ENCODE data around the gene WDR81.
"Not testable (repeated sequence)": the region's sequence is repeated elsewhere in the genome, so short reads cannot be mapped to it uniquely, and the experiment has no call there.

The WDR81 gene

GRCh38 chr17:1713160-1713877 is 11.2 kb upstream of the WDR81 start:
- no peak for DNase-seq (ENCODE audit: low spot score)

DNA sequence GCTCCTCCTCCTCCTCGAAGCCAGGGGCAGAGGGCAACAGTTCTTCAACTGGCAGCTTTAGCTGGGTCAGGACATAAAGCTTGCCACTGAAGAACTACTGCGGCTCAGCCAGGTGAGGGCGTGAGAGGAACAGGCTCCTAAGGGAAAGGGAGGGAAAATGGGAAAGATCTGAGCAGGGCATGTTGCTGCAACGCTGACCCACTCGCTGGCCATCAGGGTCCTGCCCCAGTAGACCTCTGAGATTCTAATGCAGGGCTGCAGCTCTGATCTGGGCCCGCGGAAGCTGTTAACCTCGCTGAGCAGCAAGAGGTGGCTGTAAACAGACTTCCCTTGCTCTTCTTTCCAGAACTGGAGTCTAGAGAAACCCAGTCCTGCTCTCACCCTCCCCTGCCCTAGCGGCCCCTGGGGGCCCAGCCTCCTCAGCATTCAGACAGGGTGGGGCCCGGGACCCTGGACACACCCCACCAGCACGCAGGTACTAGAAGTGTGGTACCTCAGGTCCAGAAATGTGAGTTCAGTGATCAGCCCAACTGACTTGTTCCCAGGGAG is 10.6 kb upstream of the WDR81 start:
- peak; percentile 34 for DNase-seq (ENCODE audit: low spot score)

- DNase-seq (ENCODE audit: low spot score): peak; percentile 92
Observed at GRCh38 chr17:1714427-1714979, 10.0 kb upstream of the WDR81 start.

DNA sequence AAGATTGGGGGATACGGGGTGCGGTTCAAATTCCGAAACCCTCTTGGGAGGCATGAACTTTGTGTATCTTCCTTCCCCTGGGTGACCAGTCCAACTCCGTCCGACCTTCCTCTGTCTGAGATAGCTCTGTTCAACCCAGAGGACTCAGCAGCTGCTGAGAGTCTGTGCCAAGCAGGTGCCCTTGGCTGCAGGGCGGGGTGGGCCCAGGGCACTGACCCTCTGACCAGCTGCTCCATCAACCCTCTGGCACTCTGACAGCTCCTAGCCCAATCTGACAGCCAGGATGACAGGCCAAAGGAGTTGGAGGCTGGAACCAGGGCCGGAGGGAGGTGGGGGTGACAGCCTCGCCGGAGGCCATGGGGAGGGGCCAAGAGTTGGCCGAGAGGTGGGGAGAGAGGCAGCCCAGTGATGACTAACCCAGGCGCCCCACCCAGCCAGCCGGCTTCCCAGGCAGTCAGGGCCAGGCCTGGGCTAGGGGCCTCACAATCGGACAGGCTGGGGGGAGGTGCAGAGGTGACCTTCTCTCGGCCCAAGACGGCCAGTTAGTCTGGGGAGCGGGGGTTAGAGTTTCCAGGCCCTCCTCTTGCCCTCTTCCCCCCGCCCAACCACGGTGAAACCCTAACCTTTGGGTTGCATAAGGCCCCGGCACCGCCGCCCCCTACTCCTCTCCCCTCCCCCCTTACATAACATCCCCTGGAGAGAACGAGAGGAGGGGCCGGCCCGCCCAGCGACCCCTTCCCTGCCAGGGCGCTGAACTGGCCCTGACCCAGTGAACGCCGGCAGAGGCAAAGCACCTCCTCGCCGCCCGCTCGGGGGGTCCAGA is 9.3 kb upstream of the WDR81 start:
- peak; percentile 70 for DNase-seq (ENCODE audit: low spot score)

GRCh38 chr17:1715803-1716075 is 8.8 kb upstream of the WDR81 start:
- DNase-seq (ENCODE audit: low spot score): no peak

- peak; percentile 100 for DNase-seq (ENCODE audit: low spot score)
Observed at GRCh38 chr17:1716076-1716911, 8.2 kb upstream of the WDR81 start.

- DNase-seq (ENCODE audit: low spot score): peak; percentile 98
Observed at GRCh38 chr17:1716912-1717695, 7.4 kb upstream of the WDR81 start.

- no peak for DNase-seq (ENCODE audit: low spot score)
Observed at GRCh38 chr17:1718362-1719165, 5.9 kb upstream of the WDR81 start.

DNA sequence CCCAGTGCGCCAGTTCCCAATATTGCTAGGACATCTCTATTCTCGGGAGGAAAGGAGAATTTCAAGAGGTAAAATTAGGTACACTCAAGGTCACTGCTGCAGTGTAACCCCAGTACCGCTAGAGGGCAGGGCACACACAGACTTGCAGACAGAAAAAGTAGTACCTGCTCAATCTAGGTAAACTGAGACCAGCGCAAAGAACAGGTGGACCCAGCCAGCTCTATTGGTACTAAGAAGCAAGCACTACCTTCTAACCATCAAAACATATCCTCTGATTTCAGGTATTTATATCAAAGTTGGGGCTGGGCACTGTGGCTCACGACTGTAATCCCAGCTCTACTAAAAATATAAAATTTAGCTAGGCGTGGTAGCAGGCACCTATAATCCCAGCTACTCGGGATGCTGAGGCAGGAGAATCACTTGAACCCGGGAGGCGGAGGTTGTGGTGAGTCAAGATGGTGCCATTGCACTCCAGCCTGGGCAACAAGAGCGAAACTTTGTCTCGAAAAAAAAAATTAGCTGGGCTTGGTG is 3.6 kb upstream of the WDR81 start:
- DNase-seq (ENCODE audit: low spot score): no peak

- DNase-seq (ENCODE audit: low spot score): not testable (repeated sequence)
Observed at GRCh38 chr17:1722022-1722421, 2.5 kb upstream of the WDR81 start.

- no peak for DNase-seq (ENCODE audit: low spot score)
Observed at GRCh38 chr17:1724869-1725641, 551 bp downstream of the WDR81 start.

- no peak for DNase-seq (ENCODE audit: low spot score)
Observed at GRCh38 chr17:1725642-1726511, 1.4 kb downstream of the WDR81 start.

DNA sequence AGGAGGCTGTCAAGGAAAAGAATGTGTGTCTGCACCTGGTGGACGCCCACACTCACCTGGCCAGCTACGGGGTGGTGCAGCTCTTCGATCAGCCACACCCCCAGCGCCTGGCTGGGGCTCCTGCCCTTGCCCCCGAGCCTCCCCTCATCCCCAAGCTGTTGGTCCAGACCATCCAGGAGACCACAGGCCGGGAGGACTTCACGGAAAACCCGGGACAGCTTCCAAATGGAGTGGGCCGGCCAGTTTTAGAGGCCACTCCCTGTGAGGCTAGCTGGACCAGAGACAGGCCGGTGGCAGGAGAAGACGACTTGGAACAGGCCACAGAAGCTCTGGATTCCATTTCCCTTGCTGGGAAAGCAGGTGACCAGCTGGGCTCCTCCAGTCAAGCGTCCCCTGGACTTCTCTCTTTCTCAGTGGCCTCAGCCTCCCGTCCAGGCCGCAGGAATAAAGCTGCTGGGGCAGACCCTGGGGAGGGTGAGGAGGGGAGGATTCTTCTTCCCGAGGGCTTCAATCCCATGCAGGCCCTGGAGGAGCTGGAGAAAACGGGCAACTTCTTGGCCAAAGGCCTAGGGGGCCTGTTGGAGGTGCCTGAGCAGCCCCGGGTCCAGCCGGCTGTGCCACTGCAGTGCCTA is 2.2 kb downstream of the WDR81 start:
- DNase-seq (ENCODE audit: low spot score): no peak

- no peak for DNase-seq (ENCODE audit: low spot score)
Observed at GRCh38 chr17:1727258-1727789, 2.8 kb downstream of the WDR81 start.

GRCh38 chr17:1727876-1728630 is 3.5 kb downstream of the WDR81 start:
- DNase-seq (ENCODE audit: low spot score): no peak

DNA sequence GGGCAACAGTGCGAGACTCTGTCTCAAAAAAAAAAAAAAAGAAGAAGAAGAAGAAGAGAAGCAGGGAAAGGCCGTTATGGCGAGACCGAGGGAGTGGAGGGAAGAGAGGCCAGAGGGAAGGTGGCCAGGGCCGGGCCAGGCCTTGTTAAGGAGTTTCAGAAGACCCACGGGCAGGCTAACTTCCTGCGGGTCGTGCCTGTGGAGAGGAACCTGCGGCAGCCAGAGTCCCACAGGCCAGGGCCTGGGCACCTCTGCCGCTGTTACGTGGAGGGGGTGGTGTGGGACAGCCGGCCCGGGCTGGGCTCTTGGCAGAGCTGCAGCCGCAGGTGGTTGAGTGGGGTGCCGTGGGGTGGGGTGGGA is 5.4 kb downstream of the WDR81 start:
- no peak for DNase-seq (ENCODE audit: low spot score)
